B cell (primary cell): Measurements from ENCODE around the gene SCUBE1.

Experiments used
- EZH2 ChIP-seq: IDR thresholded peaks from 2 replicates; pipeline ENCODE4 v1.6.1; 2012; ENCODE audit warnings: borderline replicate concordance, low read depth, mild to moderate bottlenecking, moderate library complexity, low read length; ENCODE audit not compliant: insufficient read depth, poor library complexity, severe bottlenecking
- TF ChIP-seq, protein P1 (sequence below): fragments of 200-600 bp; IDR thresholded peaks from one replicate; pipeline ENCODE4 v1.8.0; 2022; ENCODE audit warnings: antibody characterized with exemption, mild to moderate bottlenecking

- no peak for TF ChIP-seq EZH2
- TF ChIP-seq, protein P1, sequence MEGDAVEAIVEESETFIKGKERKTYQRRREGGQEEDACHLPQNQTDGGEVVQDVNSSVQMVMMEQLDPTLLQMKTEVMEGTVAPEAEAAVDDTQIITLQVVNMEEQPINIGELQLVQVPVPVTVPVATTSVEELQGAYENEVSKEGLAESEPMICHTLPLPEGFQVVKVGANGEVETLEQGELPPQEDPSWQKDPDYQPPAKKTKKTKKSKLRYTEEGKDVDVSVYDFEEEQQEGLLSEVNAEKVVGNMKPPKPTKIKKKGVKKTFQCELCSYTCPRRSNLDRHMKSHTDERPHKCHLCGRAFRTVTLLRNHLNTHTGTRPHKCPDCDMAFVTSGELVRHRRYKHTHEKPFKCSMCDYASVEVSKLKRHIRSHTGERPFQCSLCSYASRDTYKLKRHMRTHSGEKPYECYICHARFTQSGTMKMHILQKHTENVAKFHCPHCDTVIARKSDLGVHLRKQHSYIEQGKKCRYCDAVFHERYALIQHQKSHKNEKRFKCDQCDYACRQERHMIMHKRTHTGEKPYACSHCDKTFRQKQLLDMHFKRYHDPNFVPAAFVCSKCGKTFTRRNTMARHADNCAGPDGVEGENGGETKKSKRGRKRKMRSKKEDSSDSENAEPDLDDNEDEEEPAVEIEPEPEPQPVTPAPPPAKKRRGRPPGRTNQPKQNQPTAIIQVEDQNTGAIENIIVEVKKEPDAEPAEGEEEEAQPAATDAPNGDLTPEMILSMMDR: no peak
Observed at GRCh38 chr22:43277091-43277490, 66.1 kb downstream of the SCUBE1 start.
